ENCODE results near the gene PLA2G3.

The PLA2G3 gene

GRCh38 chr22:31106731-31107177 is 33.6 kb downstream of the PLA2G3 start:
- Histone ChIP-seq H3K27me3 (ENCODE audit: low read length) (no peaks in the 10 kb centered on the region), H3K4me2 (ENCODE audit: low read depth, low read length, poor library complexity, severe bottlenecking) (peak overlapping the region; percentile 78), H3K9me2 (replicated peaks; ENCODE audit: insufficient read depth, low read length) (no peaks in the 10 kb centered on the region), H2AFZ (ENCODE audit: low read depth, low read length, severe bottlenecking) (no peak overlapping the region), H3K36me3 (ENCODE audit: low read length) (no peaks in the 10 kb centered on the region), H3K9ac (ENCODE audit: low read length) (no peak overlapping the region), H3K4me3 (ENCODE audit: insufficient read depth, low read length, poor library complexity, severe bottlenecking) (no peak overlapping the region), H3K27ac (ENCODE audit: low read depth, low read length) (no peak overlapping the region), H3F3A (ENCODE audit: insufficient read depth) (no peaks in the 10 kb centered on the region), H3K79me2 (ENCODE audit: insufficient read depth, low read length) (no peaks in the 10 kb centered on the region), H4K20me1 (ENCODE audit: low read depth, low read length) (no peaks in the 10 kb centered on the region), H3K9me3 (ENCODE audit: insufficient read depth, low read length) (no peaks in the 10 kb centered on the region)
- TF ChIP-seq CTCF (IDR thresholded peaks at IDR 0.05; ENCODE audit: insufficient read depth, low read length, poor library complexity, severe bottlenecking), result no peak
- no peak for TF ChIP-seq EZH2phosphoT487 (conservative IDR thresholded peaks at IDR 0.05; ENCODE audit: low read length)

GRCh38 chr22:31106001-31106571 is 34.2 kb downstream of the PLA2G3 start:
- Histone ChIP-seq H3K4me3 (ENCODE audit: insufficient read depth, low read length, poor library complexity, severe bottlenecking) (no peak overlapping the region), H4K20me1 (ENCODE audit: low read depth, low read length) (no peaks in the 10 kb centered on the region), H3K9me3 (ENCODE audit: insufficient read depth, low read length) (no peaks in the 10 kb centered on the region), H3K9ac (ENCODE audit: low read length) (no peak overlapping the region), H3K9me2 (replicated peaks; ENCODE audit: insufficient read depth, low read length) (no peaks in the 10 kb centered on the region), H3F3A (ENCODE audit: insufficient read depth) (no peaks in the 10 kb centered on the region), H3K27ac (ENCODE audit: low read depth, low read length) (no peak overlapping the region), H3K79me2 (ENCODE audit: insufficient read depth, low read length) (no peaks in the 10 kb centered on the region), H3K4me2 (ENCODE audit: low read depth, low read length, poor library complexity, severe bottlenecking) (no peak overlapping the region), H3K36me3 (ENCODE audit: low read length) (no peaks in the 10 kb centered on the region), H3K27me3 (ENCODE audit: low read length) (no peaks in the 10 kb centered on the region), H2AFZ (ENCODE audit: low read depth, low read length, severe bottlenecking) (no peak overlapping the region)
- TF ChIP-seq CTCF (IDR thresholded peaks at IDR 0.05; ENCODE audit: insufficient read depth, low read length, poor library complexity, severe bottlenecking) (no peak), EZH2phosphoT487 (conservative IDR thresholded peaks at IDR 0.05; ENCODE audit: low read length) (no peak)

GRCh38 chr22:31105282-31105929 is 34.9 kb downstream of the PLA2G3 start:
- no peaks in the 10 kb centered on the region for H3K27me3 ChIP-seq (ENCODE audit: low read length)
- H3K9ac ChIP-seq (ENCODE audit: low read length), result no peak overlapping the region
- no peaks in the 10 kb centered on the region for H3F3A ChIP-seq (ENCODE audit: insufficient read depth)
- H3K9me3 ChIP-seq (ENCODE audit: insufficient read depth, low read length), result no peaks in the 10 kb centered on the region
- H2AFZ ChIP-seq (ENCODE audit: low read depth, low read length, severe bottlenecking), result no peak overlapping the region
- peak overlapping the region; percentile 30 for H3K4me2 ChIP-seq (ENCODE audit: low read depth, low read length, poor library complexity, severe bottlenecking)
- no peaks in the 10 kb centered on the region for H4K20me1 ChIP-seq (ENCODE audit: low read depth, low read length)
- no peaks in the 10 kb centered on the region for H3K79me2 ChIP-seq (ENCODE audit: insufficient read depth, low read length)
- no peak overlapping the region for H3K4me3 ChIP-seq (ENCODE audit: insufficient read depth, low read length, poor library complexity, severe bottlenecking)
- no peak for TF ChIP-seq CTCF (IDR thresholded peaks at IDR 0.05; ENCODE audit: insufficient read depth, low read length, poor library complexity, severe bottlenecking)
- no peak for TF ChIP-seq EZH2phosphoT487 (conservative IDR thresholded peaks at IDR 0.05; ENCODE audit: low read length)
- H3K36me3 ChIP-seq (ENCODE audit: low read length), result no peaks in the 10 kb centered on the region
- no peak overlapping the region for H3K27ac ChIP-seq (ENCODE audit: low read depth, low read length)
- H3K9me2 ChIP-seq (replicated peaks; ENCODE audit: insufficient read depth, low read length), result no peaks in the 10 kb centered on the region
